Colonic mucosa (tissue), 4 donors: ENCODE results near the gene TRAT1. TPM values are rescaled to one million over a fixed set of nuclear protein-coding genes. Genes with fewer than 3 reads are reported as not detected.

ENCODE experiments used
- DNase-seq: peaks from one replicate; pipeline ENCODE4 v3.0.0-alpha.2; 2020
- H3K27ac ChIP-seq: fragments of 200-600 bp; one replicate; pipeline ENCODE4 v1.8.0; 2021
- H3K27me3 ChIP-seq: fragments of 200-600 bp; one replicate; pipeline ENCODE4 v1.8.0; 2021
- H3K36me3 ChIP-seq: fragments of 200-600 bp; one replicate; pipeline ENCODE4 v1.8.0; 2021
- H3K4me1 ChIP-seq: fragments of 200-600 bp; one replicate; pipeline ENCODE4 v1.8.0; 2021; ENCODE audit warnings: mild to moderate bottlenecking
- H3K4me3 ChIP-seq: fragments of 200-600 bp; one replicate; pipeline ENCODE4 v1.8.0; 2021
- H3K9ac ChIP-seq, 2 donors: one replicate each; pipeline ENCODE4 v1.7.0; 2013; ENCODE audit warnings: control low read depth in 2 of 2, low read depth in 2 of 2, low read length in 2 of 2
- H3K9me3 ChIP-seq: fragments of 200-600 bp; one replicate; pipeline ENCODE4 v1.8.0; 2021
- intact Hi-C: fragments of 100-400 bp; cut with DNase I; formaldehyde crosslinking; loops from one replicate; pipeline ENCODE4 v1.14.1; 2022
- total RNA-seq, 2 donors: library from RNA; stranded (reverse); fragmentation: NEBNext Ultra II Directional in 1 of 2; extraction: Animal tissue kit (Norgen Biotek cat#: 25700) in 1 of 2; gene quantifications; one replicate each; pipeline ENCODE4 v1.2.1, GENCODE V29; 2021
- TF ChIP-seq, protein P1 (sequence below): fragments of 200-600 bp; IDR thresholded peaks from one replicate; pipeline ENCODE4 v1.8.0; 2022; ENCODE audit warnings: antibody characterized with exemption, mild to moderate bottlenecking
- donor health status: healthy.
- donor health status: DM: no; HTN: no; CAD: no.
- donor health status: DM: no; HTN: no; CAD: no.

The TRAT1 gene
- total RNA-seq, 2 donors from 2014 or later = 0.29 to 0.69 TPM

DNA sequence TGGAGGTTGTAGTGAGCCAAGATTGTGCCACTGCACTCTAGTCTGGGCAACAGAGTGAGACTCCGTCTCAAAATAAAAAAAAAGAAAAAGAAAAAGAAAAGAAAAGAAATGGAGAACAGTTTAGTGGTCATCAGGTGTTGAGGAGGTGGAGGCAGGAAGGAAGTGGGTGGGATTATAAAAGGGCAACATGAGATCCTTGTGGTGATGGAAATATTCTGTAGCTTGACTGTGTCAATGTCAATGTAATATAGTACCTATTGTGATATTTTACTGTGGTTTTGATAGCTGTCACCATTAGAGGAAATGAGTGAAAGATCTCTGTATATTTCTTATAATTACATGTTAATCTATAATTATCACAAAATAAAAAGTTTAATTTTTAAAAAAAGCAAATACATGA, 60.8 kb downstream of the TRAT1 start:
- TF ChIP-seq, protein P1, sequence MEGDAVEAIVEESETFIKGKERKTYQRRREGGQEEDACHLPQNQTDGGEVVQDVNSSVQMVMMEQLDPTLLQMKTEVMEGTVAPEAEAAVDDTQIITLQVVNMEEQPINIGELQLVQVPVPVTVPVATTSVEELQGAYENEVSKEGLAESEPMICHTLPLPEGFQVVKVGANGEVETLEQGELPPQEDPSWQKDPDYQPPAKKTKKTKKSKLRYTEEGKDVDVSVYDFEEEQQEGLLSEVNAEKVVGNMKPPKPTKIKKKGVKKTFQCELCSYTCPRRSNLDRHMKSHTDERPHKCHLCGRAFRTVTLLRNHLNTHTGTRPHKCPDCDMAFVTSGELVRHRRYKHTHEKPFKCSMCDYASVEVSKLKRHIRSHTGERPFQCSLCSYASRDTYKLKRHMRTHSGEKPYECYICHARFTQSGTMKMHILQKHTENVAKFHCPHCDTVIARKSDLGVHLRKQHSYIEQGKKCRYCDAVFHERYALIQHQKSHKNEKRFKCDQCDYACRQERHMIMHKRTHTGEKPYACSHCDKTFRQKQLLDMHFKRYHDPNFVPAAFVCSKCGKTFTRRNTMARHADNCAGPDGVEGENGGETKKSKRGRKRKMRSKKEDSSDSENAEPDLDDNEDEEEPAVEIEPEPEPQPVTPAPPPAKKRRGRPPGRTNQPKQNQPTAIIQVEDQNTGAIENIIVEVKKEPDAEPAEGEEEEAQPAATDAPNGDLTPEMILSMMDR = no peak
- no peaks in the 10 kb centered on the region for H3K4me1 ChIP-seq
- H3K36me3 ChIP-seq = no peaks in the 10 kb centered on the region
- DNase-seq = no peak
- H3K27me3 ChIP-seq = no peaks in the 10 kb centered on the region
- no peaks in the 10 kb centered on the region for H3K9me3 ChIP-seq
- intact Hi-C loops = no loop called here
- no peak overlapping the region for H3K9ac ChIP-seq
- no peak overlapping the region for H3K27ac ChIP-seq
- no peak overlapping the region for H3K4me3 ChIP-seq

DNA sequence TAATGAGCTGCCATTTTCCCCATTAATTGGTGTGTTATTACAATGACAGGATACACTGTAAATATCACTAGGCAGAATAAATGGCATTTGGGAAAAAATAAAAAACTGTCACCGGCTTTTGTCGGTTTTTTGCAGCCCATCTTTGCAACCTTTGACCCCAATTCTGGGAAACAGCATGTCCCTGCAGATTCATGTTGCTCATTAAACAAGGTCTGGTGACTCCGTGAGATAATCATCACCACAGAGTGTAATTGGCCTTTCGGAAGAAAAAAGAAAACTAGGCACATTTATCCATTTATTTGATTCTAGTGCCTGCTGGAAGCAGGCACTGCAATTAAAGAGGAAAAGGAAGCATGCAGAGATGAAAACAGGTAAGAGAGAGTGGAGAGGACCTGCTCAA, 64.5 kb downstream of the TRAT1 start:
- no peak for DNase-seq
- Histone ChIP-seq H3K36me3 (no peaks in the 10 kb centered on the region), H3K9ac (no peak overlapping the region), H3K27me3 (no peaks in the 10 kb centered on the region), H3K4me1 (no peaks in the 10 kb centered on the region), H3K27ac (no peak overlapping the region), H3K9me3 (no peaks in the 10 kb centered on the region), H3K4me3 (no peak overlapping the region)
- intact Hi-C loops = no loop called here
- TF ChIP-seq, protein P1 = no peak

DNA sequence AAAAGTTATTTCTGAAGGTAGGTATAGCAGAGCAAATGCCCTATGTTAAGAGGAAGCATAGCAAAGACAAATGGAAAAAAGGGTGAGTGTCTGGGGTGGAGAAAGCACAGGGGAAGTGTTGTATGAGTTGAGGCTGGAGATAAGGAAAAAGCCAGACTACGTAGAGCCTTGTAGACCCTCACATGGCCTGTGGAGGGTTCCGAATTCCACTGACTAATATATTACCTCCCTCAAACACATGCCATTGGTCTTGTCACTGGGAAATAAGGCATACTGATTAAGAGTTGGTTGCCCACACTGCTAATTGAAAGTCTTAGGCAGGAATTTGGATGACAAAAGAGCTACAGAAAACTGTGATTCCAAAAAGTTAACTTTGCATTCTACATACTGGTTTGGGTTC, 65.2 kb downstream of the TRAT1 start:
- TF ChIP-seq, protein P1 = no peak
- intact Hi-C loops = no loop called here

DNA sequence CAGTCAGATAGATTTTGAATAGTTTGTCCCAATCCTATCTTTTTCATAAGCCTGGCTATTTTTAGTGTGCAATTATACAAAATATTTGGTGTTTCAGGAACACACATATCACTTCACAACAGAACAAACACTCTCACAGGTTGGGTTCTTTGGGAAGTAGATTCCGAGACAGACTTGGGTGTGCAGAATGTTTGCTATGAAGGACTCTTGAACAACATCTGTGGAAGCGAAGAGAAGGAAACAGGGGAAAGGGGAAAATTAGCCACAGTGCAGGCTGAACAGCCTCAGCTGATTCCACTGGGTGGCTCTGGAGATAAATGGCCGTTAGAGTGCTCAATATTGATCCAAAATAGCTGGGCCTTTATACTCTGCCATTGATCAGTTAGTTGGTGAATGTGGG, 69.2 kb downstream of the TRAT1 start:
- intact Hi-C loops = no loop called here
- TF ChIP-seq, protein P1 = no peak

More for the DNA sequence above, 65.2 kb downstream of the TRAT1 start:
- H3K27me3 ChIP-seq = no peaks in the 10 kb centered on the region
- H3K36me3 ChIP-seq = no peaks in the 10 kb centered on the region
- no peak overlapping the region for H3K4me3 ChIP-seq
- no peak overlapping the region for H3K27ac ChIP-seq
- H3K9ac ChIP-seq = no peak overlapping the region
- no peak for DNase-seq
- H3K9me3 ChIP-seq = no peaks in the 10 kb centered on the region
- no peaks in the 10 kb centered on the region for H3K4me1 ChIP-seq

DNA sequence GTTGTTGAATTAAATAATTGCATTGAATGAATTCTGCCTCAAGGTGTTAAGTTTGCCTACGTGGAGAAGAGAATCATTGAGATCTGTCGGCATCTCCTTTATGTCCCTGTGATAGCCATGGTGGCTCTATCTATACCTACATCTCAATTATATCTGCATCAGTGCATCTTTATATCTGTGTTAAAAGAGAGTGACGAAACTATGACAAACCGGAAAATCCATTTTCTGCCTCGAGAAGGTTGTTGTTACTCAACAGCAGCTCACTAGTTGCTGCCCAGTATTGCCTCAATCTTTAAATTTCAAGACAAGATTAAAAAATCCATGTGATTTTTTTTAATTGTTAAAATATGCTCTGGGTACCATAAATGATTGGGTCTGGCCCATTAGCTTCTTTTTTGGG, 72.4 kb downstream of the TRAT1 start:
- TF ChIP-seq, protein P1 = no peak
- Histone ChIP-seq H3K27me3 (no peaks in the 10 kb centered on the region), H3K4me3 (no peak overlapping the region), H3K27ac (no peak overlapping the region), H3K9me3 (no peaks in the 10 kb centered on the region), H3K9ac (no peak overlapping the region), H3K36me3 (no peaks in the 10 kb centered on the region), H3K4me1 (no peaks in the 10 kb centered on the region)
- no peak for DNase-seq
- intact Hi-C loops = no loop called here

More for the DNA sequence above, 69.2 kb downstream of the TRAT1 start:
- Histone ChIP-seq H3K27me3 (no peaks in the 10 kb centered on the region), H3K9me3 (no peaks in the 10 kb centered on the region), H3K4me3 (no peak overlapping the region), H3K9ac (no peak overlapping the region), H3K27ac (no peak overlapping the region), H3K36me3 (no peaks in the 10 kb centered on the region), H3K4me1 (no peaks in the 10 kb centered on the region)
- DNase-seq = no peak

DNA sequence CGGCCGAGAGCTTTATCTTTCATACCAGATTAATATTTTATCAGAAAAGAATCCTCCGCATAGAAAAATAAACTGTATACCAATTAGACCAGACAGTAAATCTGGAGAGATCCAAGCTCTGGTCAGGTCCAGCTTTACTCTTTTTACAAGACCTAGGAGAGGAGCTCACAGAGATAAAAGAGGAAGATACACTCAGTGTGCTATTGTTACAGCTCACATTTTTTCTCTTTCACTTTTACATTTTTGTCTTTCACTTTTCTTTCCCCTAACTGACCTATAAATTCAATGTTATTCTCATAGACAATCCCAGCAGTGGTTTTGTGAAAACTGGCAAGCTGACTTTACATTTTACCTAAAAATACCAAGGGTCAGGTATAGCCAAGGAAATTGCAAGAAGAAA, 75.3 kb downstream of the TRAT1 start:
- Histone ChIP-seq H3K36me3 (no peaks in the 10 kb centered on the region), H3K9me3 (no peaks in the 10 kb centered on the region), H3K4me1 (no peaks in the 10 kb centered on the region), H3K27me3 (no peaks in the 10 kb centered on the region), H3K27ac (no peak overlapping the region), H3K9ac (no peak overlapping the region), H3K4me3 (no peak overlapping the region)
- no peak for DNase-seq
- TF ChIP-seq, protein P1 = no peak
- intact Hi-C loops = no loop called here
